ENCODE results near the gene IFTAP. TPM values are rescaled to one million over a fixed set of nuclear protein-coding genes. Genes with fewer than 3 reads are reported as not detected.
A peak's percentile ranks its signal among the peaks of the same experiment; 100 is the strongest.

The IFTAP gene
- total and polyA plus RNA-seq, 2 donors (not counting 3 experiments of a cell fraction or from before 2014, with no cell fraction given) = 15.8 to 19.6 TPM

GRCh38 chr11:36619502-36619901, 25.2 kb downstream of the IFTAP start:
- H3K36me3 ChIP-seq (ENCODE audit: control insufficient read depth in 2 of 2, extremely low read depth in 1 of 2, insufficient read depth in 2 of 2, low read length in 2 of 2) = no peaks in the 10 kb centered on the region
- H3K4me3 ChIP-seq (replicated peaks in 1 of 3; ENCODE audit: insufficient read depth in 1 of 3, low read depth in 1 of 3, low read length in 3 of 3) = no peak overlapping the region
- no peak for TF ChIP-seq EZH2 (IDR thresholded peaks at IDR 0.05; ENCODE audit: borderline replicate concordance, low read depth, low read length, severe bottlenecking)
- TF ChIP-seq MAX (IDR thresholded peaks at IDR 0.05; ENCODE audit: insufficient read depth, insufficient read length) = no peak
- no peak for TF ChIP-seq CTCF (IDR thresholded peaks at IDR 0.05; ENCODE audit: extremely low read depth in 1 of 2, insufficient read depth in 1 of 2, low read depth in 1 of 2, low read length in 2 of 2)
- no peak for TF ChIP-seq POLR2A (IDR thresholded peaks at IDR 0.05; ENCODE audit: low read depth, low read length)
- no peak for TF ChIP-seq JUN (IDR thresholded peaks at IDR 0.05; ENCODE audit: borderline replicate concordance, insufficient read depth, insufficient read length, low read depth)
- BruUV-seq (replicated peaks) = no TSS peak
- dilution Hi-C loops (cut with MboI; ENCODE audit: extremely low pct_ligation_motif_present, low sequenced_read_pairs) = no loop called here
- DNase-seq (ENCODE audit: low read depth, low spot score) (peak; percentile 72), FAIRE-seq (peak; percentile 47)
- H3K79me2 ChIP-seq (ENCODE audit: control insufficient read depth, insufficient read depth, low read length) = no peaks in the 10 kb centered on the region
- intact Hi-C loops (cut with micrococcal nuclease) = no loop called here
- H3K27me3 ChIP-seq (ENCODE audit: control insufficient read depth in 2 of 2, insufficient read depth in 2 of 2, low read length in 2 of 2) = no peaks in the 10 kb centered on the region
- H2AFZ ChIP-seq (ENCODE audit: low read depth, low read length) = no peak overlapping the region
- no peaks in the 10 kb centered on the region for H3K9me1 ChIP-seq (replicated peaks; ENCODE audit: control insufficient read depth, extremely low read depth, insufficient read depth, low read length)
- no peaks in the 10 kb centered on the region for H4K20me1 ChIP-seq (replicated peaks; ENCODE audit: control insufficient read depth, extremely low read depth, insufficient read depth, low read length)
- H3K4me1 ChIP-seq (ENCODE audit: control insufficient read depth, extremely low read depth, insufficient read depth, low read length) = peaks cover 2% of the 10 kb centered on the region
- no peak overlapping the region for H3K9ac ChIP-seq (replicated peaks; ENCODE audit: extremely low read depth, insufficient read depth, low read length)
- CTCF ChIA-PET = interaction anchor here (1.0 to 2.2 kb wide), 5 partner anchors 14 to 98 kb away, joined by 3 to 7 read pairs (median 3); partner anchors contain the start of gene IFTAP
- H3K9me3 ChIP-seq (replicated peaks; ENCODE audit: control insufficient read depth, insufficient read depth, low read length) = no peaks in the 10 kb centered on the region
- H3K27ac ChIP-seq (ENCODE audit: insufficient read depth, low read depth, low read length) = no peak overlapping the region
- POLR2A ChIA-PET = no interaction called here
- H3K4me2 ChIP-seq (ENCODE audit: insufficient read depth, low read length) = no peak overlapping the region

GRCh38 chr11:36620246-36620645, 25.9 kb downstream of the IFTAP start:
- Histone ChIP-seq H3K27ac (ENCODE audit: insufficient read depth, low read depth, low read length) (no peak overlapping the region), H3K36me3 (ENCODE audit: control insufficient read depth in 2 of 2, extremely low read depth in 1 of 2, insufficient read depth in 2 of 2, low read length in 2 of 2) (no peaks in the 10 kb centered on the region)
- intact Hi-C loops (cut with micrococcal nuclease) = no loop called here

More at GRCh38 chr11:36620246-36620645, 25.9 kb downstream of the IFTAP start:
- Histone ChIP-seq H3K9me3 (replicated peaks; ENCODE audit: control insufficient read depth, insufficient read depth, low read length) (no peaks in the 10 kb centered on the region), H4K20me1 (replicated peaks; ENCODE audit: control insufficient read depth, extremely low read depth, insufficient read depth, low read length) (no peaks in the 10 kb centered on the region), H3K27me3 (ENCODE audit: control insufficient read depth in 2 of 2, insufficient read depth in 2 of 2, low read length in 2 of 2) (no peaks in the 10 kb centered on the region), H2AFZ (ENCODE audit: low read depth, low read length) (no peak overlapping the region), H3K9ac (replicated peaks; ENCODE audit: extremely low read depth, insufficient read depth, low read length) (no peak overlapping the region), H3K9me1 (replicated peaks; ENCODE audit: control insufficient read depth, extremely low read depth, insufficient read depth, low read length) (no peaks in the 10 kb centered on the region), H3K4me1 (ENCODE audit: control insufficient read depth, extremely low read depth, insufficient read depth, low read length) (peaks cover 2% of the 10 kb centered on the region), H3K79me2 (ENCODE audit: control insufficient read depth, insufficient read depth, low read length) (no peaks in the 10 kb centered on the region), H3K4me2 (ENCODE audit: insufficient read depth, low read length) (no peak overlapping the region), H3K4me3 (replicated peaks in 1 of 3; ENCODE audit: insufficient read depth in 1 of 3, low read depth in 1 of 3, low read length in 3 of 3) (no peak overlapping the region)
- no TSS peak for BruUV-seq (replicated peaks)
- dilution Hi-C loops (cut with MboI; ENCODE audit: extremely low pct_ligation_motif_present, low sequenced_read_pairs) = no loop called here
- POLR2A ChIA-PET = no interaction called here
- FAIRE-seq (no peak), DNase-seq (ENCODE audit: low read depth, low spot score) (no peak)
- TF ChIP-seq POLR2AphosphoS5 (IDR thresholded peaks at IDR 0.05; ENCODE audit: insufficient read depth, low read depth, low read length) (no peak), CTCF (IDR thresholded peaks at IDR 0.05; ENCODE audit: extremely low read depth in 1 of 2, insufficient read depth in 1 of 2, low read depth in 1 of 2, low read length in 2 of 2) (no peak), JUN (IDR thresholded peaks at IDR 0.05; ENCODE audit: borderline replicate concordance, insufficient read depth, insufficient read length, low read depth) (no peak), EZH2 (IDR thresholded peaks at IDR 0.05; ENCODE audit: borderline replicate concordance, low read depth, low read length, severe bottlenecking) (no peak), POLR2A (IDR thresholded peaks at IDR 0.05; ENCODE audit: low read depth, low read length) (no peak), MAX (IDR thresholded peaks at IDR 0.05; ENCODE audit: insufficient read depth, insufficient read length) (no peak), FOS (IDR thresholded peaks at IDR 0.05; ENCODE audit: borderline replicate concordance, insufficient read depth, low read length) (no peak), MYC (IDR thresholded peaks at IDR 0.05; ENCODE audit: low read depth, low read length) (no peak), GATA2 (IDR thresholded peaks at IDR 0.05; ENCODE audit: insufficient read depth, insufficient read length, low read depth, low read length) (no peak)
- CTCF ChIA-PET = interaction anchor here (2.2 kb wide), 1 partner anchor 56 kb away, joined by 7 read pairs; no protein-coding TSS in a partner anchor

Measured in endothelial cell of umbilical vein (primary cell).